Activated CD4-positive, CD25-positive, alpha-beta regulatory T cell treated with anti-CD3 and anti-CD28 coated beads, Interleukin-2, amount 50 U/mL, for 24 hours (primary cell): Measurements from ENCODE around the gene SFT2D1.

Experiments
- ATAC-seq, 2 donors: fragments of 150-1000 bp; cut with Tn5 transposase; one replicate each; pipeline ENCODE4 v1.10.0; 2021; ENCODE audit warnings: mild to moderate bottlenecking in 1 of 2, moderate library complexity in 1 of 2

SFT2D1 gene

DNA sequence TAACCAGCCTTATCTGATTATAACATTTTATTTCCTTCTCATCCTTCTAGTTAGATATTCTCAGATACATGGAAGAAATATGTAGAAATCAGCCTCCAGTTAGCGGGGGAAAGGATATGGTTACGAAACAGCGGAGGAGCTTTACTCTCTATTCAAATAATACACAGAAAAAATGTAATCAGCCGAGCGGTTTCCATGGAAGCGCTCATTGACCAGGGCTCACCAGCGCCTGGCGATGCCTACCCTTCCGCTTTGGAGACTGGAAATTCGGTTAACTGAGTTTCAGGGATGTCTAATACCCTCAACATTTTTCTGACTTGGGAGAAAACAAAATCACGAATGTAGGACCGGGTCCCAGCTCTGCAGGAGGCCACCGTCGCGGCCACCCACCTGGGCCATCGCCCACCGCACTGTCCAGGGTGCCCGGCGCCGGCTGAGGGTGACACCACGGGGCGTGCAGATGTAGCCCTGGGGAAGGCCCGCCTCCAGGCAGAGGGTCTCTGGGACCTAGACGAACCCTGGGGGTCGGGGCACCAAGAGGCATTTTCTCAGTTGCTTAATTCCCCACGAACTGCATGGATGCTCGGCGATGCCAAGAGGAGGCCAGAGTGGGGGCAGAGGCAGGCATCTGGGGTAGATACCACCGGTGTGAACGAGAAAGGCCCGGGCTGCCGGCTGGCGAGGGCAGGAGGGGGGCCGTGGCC lies 35.8 kb downstream of the SFT2D1 start:
- ATAC-seq: no peak

DNA sequence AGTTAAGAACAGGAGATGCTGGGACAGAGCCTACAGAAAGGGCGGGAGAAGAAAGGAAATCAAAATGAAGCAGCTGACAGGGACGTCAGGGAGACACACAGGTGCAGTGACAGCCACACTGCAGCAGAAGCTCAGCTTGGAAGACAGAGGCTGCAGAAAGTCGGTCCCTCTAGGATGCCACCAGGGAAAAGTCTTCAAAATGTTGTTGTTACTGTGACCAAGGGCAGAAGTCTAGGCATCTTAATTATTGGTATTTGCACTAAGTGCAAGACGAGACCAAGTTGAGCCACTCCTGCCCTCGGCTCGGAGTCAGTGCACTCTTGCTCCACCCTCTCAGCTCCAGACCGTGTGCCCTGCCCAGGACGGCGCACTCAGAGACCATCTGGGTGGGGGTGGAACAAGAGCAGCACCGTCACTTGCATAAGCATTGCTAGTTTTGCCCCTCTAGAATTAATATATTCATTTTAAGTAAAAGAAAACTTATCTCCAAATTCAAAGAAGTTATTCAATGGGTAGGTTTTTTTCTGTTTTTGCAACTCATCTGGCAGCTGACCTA lies 36.7 kb downstream of the SFT2D1 start:
- no peak for ATAC-seq

DNA sequence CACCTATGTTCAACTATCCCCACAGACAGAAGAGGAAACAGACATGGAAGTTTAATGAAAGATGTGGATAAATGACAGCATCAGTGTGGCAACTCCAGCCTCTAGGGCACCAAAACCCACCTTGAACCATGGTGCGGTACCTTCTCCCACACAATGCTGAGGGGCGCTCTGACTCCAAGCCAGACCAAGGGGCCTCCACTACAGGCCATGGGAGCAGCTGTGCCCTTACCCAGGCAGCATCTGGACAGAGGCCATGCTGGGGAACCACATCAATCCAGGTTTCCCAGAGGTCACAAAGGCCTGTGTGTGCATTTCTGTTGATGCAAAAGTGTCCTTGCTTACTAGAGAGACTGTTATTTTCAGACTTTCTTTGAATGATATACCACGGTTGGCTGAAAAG lies 38.2 kb downstream of the SFT2D1 start:
- no peak for ATAC-seq

DNA sequence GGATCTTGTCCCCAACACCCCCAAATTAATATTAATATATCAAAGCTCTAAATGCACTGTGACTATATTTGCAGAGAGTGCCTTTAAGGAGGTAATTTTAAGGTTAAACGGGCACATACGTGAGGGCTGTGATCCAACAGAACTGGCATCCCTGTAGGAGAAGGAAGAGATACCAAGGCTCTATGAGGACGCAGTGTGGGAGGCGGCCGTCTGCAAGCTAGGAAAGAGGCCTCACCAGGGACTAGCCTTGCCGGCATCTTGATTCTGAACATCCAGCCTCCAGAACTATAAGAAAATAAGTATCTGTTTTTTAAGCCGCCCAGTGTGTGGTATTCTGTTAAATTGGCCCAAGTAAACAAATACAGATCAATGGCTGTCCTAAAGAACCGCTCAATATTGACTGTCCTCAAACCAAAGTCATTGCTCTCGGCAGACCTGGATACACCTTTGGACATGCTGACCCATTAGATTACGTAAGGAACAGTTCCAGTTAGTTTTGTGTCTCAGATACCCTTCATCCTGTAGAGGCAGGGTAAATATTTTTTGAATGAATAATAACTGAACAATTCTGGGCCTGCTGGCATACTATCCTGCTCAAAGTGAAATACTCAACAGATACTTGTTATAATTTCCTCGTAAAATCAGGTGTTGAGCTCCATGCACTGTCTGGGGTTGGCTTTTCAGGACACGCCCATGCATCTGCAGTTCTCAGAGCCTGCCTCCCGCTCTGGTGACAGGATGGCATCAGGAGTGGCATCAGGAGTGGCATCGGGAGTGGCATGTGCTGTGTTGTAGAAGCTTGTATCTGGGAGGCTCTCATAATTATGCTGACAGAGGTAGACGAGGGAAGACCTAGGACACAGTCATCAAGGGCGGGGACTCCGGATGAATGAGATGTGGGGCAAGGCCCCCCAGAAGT lies 40.5 kb downstream of the SFT2D1 start:
- ATAC-seq: no peak

DNA sequence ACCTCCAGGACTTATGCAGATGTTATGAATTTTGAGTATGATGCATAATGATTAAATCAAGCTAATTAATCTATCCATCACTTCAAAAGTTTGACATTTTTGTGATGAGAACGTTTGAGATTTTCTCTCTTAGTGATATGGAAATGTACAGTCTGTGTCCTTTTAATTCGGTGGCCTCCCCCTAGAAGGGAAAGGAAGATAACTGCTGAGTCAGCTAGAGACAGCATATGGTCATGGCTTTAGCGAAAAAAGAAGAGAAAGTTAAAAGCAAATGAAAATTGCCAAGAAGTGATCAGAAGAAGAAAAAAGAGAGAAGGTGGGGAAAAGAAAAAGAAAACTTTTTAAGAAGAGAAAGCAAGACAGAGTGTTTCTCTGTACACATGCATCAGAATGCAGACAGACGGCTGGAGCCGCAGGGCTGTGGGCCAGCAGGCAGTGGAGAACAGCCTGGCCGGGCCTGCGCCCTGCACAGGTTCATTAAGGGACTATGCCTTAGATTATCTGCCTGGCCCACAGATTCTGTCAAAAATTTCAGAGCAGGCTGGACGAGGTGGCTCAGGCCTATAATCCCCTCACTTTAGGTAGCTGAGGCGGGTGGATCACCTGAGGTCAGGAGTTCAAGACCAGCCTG lies 41.9 kb downstream of the SFT2D1 start:
- ATAC-seq: no peak

DNA sequence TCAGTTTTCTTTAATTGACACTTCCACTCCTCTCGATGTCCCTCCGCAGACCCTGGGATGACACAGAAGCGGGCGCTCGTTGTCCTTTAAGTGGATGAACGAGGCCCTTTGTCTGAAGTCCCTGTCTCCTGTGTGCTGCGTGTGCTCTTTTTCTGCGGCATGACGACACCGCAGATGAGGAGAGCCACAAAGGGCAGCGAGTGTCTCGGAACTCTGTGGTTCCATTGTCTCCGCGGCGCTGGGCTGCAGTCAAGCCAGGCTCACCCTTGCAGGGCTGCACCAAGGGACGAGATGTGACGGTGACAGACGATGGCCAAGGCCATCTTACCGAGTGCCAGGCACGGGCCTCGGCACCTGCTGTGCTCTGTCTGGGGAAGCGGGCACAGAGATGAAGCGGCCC lies 44.7 kb downstream of the SFT2D1 start:
- ATAC-seq: no peak

DNA sequence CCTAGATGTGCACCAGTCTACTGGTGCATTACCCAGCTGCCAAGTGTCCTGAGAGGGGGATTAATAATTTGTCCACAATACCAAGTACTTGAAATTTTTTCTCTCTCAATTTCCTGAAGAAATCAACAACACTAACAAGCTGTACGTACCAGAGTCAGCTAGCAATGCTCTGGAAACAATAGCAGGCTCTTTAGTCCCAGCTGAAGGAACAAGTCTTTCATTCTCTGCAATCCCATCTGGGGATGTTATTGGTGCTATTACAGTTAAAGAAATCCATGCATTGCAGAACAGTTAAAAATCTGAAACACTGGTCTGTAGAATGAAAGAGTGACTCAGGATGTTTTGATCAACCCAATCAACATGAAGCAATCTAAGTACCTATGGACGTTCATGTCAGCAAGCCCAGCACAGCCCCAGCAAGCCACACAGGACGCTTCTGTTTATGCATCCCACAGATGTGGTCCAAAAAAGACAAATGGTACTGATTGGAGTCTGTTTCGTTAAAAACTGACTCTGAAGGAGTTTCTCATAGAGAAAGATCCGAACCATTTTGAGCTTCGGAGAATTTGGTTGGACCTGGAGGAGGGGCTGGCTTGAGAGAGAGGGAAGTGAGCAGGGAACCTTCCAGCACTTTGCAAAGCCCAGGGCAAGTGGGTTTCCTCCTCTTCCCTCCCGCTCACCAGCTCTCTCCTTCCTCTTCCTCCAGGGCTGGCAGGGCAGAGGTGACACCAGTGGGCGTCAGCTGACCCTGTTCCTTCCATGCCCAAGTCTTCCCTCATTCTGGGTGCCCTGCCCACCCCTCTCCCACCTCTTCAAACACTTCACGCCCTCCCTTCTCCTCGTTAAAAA lies 46.1 kb downstream of the SFT2D1 start:
- ATAC-seq: no peak

DNA sequence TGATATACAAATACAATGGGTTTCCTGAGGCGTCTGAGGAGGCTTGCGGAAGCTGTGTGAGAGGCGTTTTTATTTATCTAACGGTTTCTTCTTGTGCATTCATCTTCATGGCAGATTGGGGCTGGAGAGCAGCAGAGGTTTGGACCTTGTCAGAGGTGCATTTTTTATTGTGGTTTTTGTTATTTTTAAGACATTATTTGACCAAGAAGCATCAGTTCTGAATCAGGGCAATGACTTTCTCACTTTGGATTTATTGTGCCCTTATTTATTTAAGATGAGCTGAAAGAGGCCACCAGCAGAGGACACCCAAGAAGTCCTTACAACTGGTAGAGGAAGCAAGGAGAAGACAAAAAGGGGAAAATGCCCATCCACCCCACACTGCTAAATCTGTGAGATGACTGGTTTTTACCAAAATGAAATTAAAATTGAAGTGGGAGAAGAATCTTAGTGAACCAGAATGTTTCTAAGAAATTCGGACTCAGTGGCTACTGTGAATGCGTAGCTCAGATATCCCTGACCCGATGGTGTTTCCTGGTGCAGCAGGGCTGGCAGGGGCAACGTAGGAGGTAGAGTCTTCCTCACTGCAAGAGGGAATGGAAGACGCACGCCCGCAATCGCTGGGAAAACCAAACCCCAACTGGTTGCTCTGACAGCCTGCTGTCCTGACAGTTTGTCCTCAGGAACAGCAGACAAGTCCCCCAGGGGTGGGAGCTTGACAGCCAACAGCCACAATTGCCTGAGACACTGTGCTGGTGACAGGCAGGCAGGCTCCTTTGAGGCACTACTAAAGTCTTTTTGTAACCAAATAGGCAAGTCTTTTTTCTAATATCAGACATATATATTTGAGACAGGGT lies 48.4 kb downstream of the SFT2D1 start:
- ATAC-seq: no peak

DNA sequence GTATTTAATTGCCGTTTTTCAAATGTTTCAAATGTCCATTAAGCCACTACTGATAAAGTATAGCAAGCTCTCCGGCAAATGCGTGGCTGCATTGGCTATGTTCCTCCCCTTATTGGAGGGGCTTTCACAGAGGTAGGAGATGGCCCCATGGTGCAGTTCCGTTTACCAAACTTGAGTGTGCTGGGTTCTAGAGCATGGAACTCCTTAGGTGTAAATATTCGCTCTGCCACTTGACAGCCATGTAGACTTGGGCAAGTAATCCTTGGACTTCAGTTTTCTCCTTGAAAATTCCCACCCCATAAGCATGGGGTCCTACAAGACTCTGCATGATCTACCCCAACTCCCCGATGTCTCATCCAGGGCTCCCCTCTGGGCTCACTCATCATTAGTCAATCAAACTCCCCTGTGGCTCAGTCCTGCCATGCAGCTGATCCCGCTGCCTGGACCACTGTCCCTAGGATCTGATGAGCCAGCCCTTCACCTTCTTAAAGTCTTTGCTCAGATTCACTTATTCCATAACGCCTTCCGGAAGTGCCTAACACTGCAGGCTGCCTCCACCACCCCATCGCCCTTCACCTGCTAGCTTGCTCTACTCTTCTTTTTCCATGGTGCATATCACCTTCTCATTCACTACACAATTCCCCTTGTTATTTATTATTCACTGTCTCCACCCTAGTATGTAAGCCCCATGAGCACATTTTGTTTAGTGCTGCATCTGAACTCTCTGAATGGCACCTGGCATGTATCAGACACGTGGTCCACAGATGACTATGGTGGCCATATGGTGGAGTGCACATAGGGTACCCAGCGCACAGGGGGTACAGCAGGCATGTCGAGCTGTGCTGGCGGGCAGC lies 52.9 kb downstream of the SFT2D1 start:
- no peak for ATAC-seq

DNA sequence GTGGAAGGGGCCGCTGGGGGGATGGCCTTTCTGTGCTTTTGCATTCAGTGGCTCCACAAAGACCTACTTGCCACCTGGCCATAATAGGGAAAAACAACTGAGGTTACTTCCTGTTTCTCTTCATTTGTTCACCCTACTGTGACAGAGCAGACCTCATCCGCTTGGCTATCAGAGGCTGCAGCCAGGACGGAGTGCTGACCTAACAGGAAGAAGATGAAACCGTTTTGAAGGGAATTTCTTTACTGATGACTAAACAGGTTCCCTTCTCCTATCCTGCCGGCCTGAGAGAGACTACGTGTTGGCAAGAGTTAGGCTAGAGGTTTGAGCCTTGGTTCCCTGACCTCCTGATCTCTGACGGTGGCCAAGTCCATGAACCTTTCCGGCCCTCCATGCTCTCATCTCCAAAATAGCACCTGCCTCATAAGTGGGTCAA lies 55.5 kb downstream of the SFT2D1 start:
- ATAC-seq: peak; percentile 21 to 41

DNA sequence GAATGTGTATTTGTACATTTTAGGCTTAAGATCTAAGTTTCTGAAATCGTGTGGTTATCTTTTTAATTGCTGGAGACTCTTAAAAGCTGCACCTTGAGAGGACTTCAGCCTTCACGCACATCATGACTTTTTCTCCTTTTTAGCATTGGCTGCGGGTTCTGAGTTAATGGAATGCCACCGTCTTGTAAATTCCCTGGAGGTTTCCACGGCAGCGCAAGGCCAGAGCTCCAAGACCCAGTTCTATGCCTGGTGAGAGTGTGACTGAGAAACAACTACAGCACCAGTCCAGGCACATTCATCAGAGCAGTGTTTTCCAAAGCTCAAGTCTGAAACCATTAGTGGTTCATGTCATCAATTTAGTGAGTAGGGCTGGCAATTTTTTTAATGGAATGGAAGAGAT lies 57.1 kb downstream of the SFT2D1 start:
- ATAC-seq: no peak

DNA sequence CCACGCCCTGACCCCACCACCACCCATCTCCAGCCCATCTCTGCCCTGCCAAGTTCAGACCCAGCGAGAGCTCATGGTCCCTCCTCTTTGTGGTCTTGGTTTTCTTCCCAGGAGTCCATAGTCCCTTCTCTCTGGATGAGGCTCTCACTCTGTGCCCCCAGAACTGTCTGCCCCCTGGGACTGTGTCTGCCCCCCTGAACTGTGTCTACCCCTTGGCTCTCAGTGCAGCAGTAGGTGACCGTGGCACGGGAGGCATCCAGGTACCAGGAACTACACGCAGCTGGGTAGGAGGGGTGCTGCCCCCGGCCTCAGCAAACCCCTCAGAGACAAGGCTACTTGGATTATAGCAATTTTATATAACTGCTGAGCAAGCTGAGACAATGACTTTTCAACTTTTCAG lies 57.7 kb downstream of the SFT2D1 start:
- ATAC-seq: no peak

DNA sequence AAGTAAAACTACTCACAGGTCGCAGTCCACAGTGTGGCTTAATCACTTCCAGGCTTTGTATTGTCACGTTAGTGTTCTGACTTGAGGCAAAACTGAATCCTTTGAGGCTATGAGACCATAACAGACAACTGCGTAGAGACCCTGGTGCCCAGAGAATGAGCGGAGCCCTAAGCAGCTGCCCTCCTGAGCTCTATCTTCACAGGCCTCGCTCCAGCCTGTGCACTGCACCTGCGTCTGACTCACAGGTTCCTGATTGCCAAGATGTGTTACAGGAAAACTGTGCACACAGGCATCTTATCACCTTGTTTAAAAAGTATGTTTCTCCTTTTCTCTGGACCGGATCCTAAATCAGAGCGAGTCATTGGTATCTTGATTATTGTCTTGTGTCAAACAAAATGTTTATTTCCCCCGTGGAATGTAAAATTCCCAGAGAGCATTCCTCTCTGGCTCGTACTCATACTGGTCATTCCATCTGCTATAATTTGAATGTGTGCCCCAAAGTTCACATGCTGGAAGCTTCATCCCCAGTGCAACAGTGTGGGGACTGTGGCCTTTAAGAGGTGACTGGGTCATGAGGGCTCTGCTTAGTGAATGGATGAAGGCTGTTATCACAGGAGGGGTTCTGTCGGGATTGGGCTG lies 59.8 kb downstream of the SFT2D1 start:
- no peak for ATAC-seq

DNA sequence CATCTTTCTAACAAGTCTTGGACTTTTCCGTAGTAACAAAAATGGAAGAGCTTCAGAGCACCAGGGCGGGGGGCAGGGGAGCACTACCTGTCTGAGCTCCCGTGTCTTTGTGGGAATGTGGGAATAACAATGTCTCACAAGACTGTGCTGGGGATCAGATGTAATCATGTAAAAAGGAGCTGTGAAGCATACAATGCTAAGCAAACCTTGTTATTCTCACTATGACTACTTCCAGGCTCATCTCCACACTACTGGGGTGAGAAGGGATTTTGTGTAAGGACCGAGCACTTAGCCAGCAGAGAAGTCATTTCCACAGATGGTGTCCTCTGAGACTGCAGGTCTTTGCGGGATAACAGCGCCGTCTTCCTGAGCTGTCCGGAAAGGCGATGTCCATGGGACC lies 61.2 kb downstream of the SFT2D1 start:
- no peak for ATAC-seq

DNA sequence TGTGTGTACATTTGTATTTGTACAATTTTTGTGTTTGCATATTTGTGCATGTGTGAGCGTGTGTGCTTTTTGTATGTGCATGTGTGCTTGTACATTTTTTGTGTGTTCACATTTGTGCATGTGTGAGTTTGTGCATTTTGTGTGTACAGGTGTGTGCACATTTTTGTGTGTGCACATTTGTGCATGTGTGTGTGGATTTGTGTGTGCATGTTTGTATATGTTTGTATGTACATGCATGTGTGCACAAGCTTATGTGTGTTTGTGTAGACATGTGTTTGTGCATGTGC lies 63.0 kb downstream of the SFT2D1 start:
- ATAC-seq: no peak

DNA sequence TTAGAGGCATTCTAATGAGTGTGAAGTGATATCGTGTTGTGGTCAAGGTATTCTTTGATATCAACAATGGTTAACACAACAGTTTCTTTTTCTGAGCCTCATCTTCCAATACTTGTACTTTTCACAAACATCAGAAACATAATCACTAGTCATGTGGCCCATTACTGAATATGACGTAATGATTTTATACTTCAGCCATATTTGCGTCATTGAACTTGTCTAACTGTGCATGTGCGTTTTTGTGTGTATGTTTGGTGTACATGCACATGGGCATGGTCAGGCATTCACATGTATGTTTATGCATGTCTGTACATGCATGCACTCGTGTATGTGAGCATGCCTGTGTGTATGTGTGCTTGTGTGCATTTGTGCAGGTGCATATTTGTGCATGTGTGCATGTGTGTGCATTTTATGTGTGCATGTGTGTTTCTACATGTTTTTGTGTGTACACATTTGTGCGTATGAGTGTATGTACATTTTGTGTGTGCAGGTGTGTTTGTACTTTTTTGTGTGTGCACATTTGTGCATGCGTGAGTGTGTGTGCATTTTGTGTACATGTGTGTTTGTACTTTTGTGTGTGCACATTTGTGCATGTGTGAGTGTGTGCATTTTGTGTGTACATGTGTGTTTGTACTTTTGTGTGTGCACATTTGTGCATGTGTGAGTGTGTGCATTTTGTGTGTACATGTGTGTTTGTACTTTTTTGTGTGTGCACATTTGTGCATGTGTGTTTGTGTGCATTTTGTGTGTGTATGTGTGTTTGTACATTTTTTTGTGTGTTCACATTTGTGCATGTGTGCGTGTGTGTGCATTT lies 63.6 kb downstream of the SFT2D1 start:
- ATAC-seq: no peak

DNA sequence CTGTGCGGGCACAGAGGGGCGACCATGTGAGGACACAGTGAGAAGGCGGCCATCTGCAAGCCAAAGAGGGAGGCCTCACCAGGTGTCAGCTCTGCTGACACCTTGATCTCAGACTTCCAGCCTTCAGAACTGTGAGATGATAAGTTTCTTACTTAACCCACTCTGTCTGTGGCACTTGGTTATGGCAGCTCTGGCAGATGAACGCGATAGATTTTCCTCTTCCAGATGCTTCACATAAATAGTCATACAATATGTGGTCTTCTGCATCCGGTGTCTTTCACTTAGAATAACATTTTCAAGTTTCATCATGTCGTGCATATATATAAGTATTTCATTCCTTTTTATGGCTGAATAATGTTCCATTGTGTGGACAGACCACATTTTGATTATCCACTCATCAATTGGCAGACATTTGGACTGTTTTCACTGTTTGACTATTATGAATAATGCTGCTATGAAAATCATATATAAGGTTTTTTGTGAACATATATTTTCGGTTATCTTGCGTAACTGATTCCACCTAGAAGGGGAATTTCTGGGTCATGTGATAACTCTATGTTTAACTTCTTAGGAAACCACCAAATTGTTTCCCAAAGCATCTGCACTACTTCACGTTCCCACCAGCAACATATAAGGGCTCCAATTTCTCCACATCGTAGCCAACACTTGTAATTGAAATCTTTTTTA lies 64.3 kb downstream of the SFT2D1 start:
- peak; percentile 9 to 10 for ATAC-seq

DNA sequence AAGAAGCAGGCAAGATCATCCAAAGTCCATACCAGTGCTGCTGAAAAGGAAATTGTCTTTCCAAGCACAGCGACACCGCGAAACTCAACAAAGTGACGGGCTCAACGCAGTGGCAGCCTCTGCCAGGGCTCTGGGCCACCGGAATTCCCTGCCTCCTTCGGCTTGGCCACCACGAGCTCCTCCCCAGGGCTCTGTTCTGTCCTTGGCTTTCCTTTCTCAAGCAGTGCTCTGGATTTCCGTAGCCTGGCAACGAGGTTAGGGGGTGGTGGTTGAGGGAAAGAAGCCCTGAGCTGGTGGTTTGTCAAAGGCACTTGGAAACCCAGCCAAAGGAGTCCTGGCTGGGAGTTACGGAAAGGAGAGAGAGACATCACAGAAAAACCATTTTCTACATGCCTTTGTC lies 65.3 kb downstream of the SFT2D1 start:
- no peak for ATAC-seq
